ENCODE results near the gene SYCP2. TPM values are rescaled to one million over a fixed set of nuclear protein-coding genes. Genes with fewer than 3 reads are reported as not detected.
A peak's percentile ranks its signal among the peaks of the same experiment; 100 is the strongest.

The SYCP2 gene, protein sequence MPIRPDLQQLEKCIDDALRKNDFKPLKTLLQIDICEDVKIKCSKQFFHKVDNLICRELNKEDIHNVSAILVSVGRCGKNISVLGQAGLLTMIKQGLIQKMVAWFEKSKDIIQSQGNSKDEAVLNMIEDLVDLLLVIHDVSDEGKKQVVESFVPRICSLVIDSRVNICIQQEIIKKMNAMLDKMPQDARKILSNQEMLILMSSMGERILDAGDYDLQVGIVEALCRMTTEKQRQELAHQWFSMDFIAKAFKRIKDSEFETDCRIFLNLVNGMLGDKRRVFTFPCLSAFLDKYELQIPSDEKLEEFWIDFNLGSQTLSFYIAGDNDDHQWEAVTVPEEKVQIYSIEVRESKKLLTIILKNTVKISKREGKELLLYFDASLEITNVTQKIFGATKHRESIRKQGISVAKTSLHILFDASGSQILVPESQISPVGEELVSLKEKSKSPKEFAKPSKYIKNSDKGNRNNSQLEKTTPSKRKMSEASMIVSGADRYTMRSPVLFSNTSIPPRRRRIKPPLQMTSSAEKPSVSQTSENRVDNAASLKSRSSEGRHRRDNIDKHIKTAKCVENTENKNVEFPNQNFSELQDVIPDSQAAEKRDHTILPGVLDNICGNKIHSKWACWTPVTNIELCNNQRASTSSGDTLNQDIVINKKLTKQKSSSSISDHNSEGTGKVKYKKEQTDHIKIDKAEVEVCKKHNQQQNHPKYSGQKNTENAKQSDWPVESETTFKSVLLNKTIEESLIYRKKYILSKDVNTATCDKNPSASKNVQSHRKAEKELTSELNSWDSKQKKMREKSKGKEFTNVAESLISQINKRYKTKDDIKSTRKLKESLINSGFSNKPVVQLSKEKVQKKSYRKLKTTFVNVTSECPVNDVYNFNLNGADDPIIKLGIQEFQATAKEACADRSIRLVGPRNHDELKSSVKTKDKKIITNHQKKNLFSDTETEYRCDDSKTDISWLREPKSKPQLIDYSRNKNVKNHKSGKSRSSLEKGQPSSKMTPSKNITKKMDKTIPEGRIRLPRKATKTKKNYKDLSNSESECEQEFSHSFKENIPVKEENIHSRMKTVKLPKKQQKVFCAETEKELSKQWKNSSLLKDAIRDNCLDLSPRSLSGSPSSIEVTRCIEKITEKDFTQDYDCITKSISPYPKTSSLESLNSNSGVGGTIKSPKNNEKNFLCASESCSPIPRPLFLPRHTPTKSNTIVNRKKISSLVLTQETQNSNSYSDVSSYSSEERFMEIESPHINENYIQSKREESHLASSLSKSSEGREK (N-terminal part only)
- polyA plus RNA-seq (2012; ENCODE audit: insufficient read depth, insufficient read length, low read depth): not detected

DNA sequence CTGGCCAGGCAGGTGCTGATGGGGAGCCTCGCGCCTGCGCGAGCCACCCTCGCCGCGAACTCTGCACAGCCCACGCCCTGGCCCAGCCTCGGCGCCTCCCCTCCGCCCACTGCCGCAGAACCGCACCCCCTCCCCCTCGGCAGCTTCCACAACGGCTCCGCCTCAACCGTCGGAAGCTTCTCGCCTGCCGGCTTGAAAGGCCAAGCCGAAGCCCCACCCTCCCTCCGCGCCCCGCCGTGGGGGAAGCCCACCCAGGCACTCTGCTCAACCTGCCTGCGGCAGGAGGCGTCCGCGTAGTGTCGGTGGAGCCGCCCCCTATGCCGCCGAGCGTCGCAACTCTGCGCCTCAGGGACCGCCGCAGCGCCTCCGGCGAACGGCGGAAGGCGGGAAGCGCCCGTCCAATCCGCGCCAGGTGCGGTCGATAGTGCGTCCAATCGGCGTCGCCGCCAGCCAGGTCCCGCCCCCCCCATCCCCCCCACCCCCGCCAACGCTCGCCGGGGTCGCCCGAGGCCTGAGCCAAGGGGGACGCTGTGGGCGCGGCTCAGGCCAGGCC, at the start of gene SYCP2:
TSS of gene SYCP2 (minus strand) at position 342 of the 553 bp plus-strand sequence. CDS start 11,224 bp downstream, outside the sequence.
- peak; percentile 18 for DNase-seq
- H3K27me3 ChIP-seq: 0 out of 2 replicates have a peak, but pooled peaks cover 5% of the 10 kb centered on the region

DNA sequence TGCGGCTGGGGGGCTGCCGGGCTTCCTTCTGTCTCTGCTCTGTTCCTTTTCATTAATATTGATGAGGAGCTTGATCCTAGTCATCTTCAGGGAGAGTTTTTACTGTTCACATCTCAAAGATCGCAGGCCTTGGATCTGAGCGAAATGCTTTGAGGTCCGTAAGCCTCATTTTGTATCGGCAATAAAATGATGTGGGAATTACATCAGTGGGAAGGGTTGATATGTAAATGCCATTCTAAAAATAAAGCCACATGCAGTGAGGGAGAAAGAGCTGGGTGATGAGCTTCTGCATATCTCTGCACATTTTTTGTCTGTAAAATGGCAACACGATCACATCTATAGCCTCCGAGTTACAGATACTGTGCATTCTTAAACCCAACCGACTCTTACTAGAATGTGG, 49.6 kb upstream of the SYCP2 start:
- H3K4me1 ChIP-seq: no peaks in the 10 kb centered on the region
- H3K36me3 ChIP-seq: no peaks in the 10 kb centered on the region
- no peaks in the 10 kb centered on the region for H3K9me3 ChIP-seq
- no peak for DNase-seq
- no peak overlapping the region for H3K4me3 ChIP-seq (ENCODE audit: low read depth, low read length)
- TF ChIP-seq, protein P1, sequence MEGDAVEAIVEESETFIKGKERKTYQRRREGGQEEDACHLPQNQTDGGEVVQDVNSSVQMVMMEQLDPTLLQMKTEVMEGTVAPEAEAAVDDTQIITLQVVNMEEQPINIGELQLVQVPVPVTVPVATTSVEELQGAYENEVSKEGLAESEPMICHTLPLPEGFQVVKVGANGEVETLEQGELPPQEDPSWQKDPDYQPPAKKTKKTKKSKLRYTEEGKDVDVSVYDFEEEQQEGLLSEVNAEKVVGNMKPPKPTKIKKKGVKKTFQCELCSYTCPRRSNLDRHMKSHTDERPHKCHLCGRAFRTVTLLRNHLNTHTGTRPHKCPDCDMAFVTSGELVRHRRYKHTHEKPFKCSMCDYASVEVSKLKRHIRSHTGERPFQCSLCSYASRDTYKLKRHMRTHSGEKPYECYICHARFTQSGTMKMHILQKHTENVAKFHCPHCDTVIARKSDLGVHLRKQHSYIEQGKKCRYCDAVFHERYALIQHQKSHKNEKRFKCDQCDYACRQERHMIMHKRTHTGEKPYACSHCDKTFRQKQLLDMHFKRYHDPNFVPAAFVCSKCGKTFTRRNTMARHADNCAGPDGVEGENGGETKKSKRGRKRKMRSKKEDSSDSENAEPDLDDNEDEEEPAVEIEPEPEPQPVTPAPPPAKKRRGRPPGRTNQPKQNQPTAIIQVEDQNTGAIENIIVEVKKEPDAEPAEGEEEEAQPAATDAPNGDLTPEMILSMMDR (IDR thresholded peaks at IDR 0.05; ENCODE audit: low read depth, low read length): no peak
- H3K27me3 ChIP-seq: no peaks in the 10 kb centered on the region

More for the DNA sequence above, at the start of gene SYCP2:
- TF ChIP-seq, protein P1 (IDR thresholded peaks at IDR 0.05; ENCODE audit: low read depth, low read length): no peak
- Histone ChIP-seq H3K9me3 (no peaks in the 10 kb centered on the region), H3K4me1 (no peaks in the 10 kb centered on the region), H3K4me3 (ENCODE audit: low read depth, low read length) (peak within 1 kb of the TSS; percentile 63), H3K36me3 (no peaks in the 10 kb centered on the region)

DNA sequence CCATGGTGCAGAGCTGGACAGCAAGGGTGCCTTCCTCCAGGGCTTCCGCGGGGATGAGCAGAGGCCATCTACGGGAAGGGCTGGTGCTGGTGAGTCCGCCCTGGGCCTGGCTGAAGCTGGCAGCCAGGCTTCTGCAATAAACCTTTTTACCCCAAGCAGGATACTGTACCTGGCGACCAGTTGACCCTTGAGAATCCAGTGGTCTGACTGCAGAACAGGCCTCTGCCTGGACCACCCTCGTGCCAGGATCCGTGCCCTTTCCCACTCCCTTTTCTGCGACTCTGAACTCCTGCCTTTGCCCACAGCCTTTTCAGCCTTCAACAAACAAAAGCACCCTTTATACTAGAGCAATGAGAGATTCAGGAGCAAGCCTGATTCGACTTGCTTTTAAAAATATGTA, 43.6 kb upstream of the SYCP2 start:
- H3K9me3 ChIP-seq: no peaks in the 10 kb centered on the region
- no peaks in the 10 kb centered on the region for H3K27me3 ChIP-seq
- no peaks in the 10 kb centered on the region for H3K4me1 ChIP-seq
- no peak for DNase-seq
- no peak overlapping the region for H3K4me3 ChIP-seq (ENCODE audit: low read depth, low read length)
- TF ChIP-seq, protein P1 (IDR thresholded peaks at IDR 0.05; ENCODE audit: low read depth, low read length): no peak
- no peaks in the 10 kb centered on the region for H3K36me3 ChIP-seq

DNA sequence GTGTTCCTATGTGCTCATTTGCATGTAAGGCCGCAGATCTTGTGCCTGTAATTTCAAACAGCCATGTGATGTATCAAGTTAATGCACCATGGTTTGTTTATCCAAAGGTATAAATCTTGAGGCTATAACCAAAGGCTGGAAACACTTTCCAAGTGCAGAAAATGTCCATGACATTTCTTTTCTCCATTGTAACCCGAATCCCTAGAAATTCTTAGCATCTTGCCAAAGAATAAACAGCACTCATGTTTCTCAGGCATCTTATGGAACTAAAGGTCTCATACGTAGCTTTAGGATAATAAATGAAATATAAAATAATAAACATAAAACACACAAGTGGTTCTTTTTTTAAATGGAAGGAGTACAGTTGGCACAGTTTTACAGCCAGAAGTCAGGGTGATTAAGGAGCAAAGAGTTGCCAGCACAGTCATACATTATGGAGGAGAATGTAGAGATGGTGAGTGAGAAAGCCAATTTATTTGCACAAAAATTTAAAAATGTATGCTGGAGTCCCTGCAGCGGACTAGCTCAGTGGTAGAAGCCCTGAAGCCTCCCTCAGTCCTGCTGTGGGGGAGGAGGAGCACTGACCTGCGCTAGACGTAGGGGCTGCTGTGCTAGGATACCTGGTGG, 42.8 kb upstream of the SYCP2 start:
- TF ChIP-seq, protein P1 (IDR thresholded peaks at IDR 0.05; ENCODE audit: low read depth, low read length): no peak
- Histone ChIP-seq H3K36me3 (no peaks in the 10 kb centered on the region), H3K27me3 (no peaks in the 10 kb centered on the region), H3K4me1 (no peaks in the 10 kb centered on the region), H3K4me3 (ENCODE audit: low read depth, low read length) (no peak overlapping the region), H3K9me3 (no peaks in the 10 kb centered on the region)
- DNase-seq: no peak

DNA sequence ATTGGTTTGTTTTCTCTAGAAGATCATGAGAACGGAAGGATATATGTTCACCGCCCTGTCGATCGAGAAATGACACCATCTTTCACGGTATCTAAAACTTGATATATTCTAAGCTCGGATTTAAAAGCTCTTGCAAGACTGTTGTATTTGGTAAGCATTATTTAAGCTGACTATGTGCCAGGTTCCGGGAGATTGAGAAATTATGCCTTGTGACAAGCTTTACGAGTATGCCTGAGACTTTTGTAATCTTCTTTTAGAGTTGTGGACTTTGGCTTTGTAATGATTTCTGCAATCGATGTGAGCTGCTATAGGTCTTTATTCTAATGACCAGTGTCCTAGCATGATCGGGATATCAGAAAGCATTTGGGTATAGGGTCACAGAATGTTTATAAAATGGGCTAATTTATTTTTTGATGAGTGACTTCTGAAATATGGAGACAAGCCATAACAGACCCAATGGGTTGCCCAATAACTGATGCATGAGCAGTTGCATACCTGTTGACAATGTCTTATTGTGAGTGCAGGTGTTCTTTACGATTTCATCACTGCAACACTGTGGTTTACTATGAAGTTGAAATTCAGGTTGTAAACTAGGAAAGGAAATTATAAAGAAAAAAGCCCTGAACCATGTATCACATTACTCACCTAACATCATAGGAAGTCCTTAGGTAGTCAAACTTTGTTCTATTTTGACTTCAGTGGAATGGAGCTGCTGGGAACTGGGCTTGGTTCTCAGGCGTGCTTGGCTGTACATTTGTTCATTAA, 38.8 kb upstream of the SYCP2 start:
- TF ChIP-seq, protein P1 (IDR thresholded peaks at IDR 0.05; ENCODE audit: low read depth, low read length): no peak
- H3K4me1 ChIP-seq: no peaks in the 10 kb centered on the region
- H3K27me3 ChIP-seq: no peaks in the 10 kb centered on the region
- H3K4me3 ChIP-seq (ENCODE audit: low read depth, low read length): no peak overlapping the region
- no peaks in the 10 kb centered on the region for H3K9me3 ChIP-seq
- no peak for DNase-seq
- no peaks in the 10 kb centered on the region for H3K36me3 ChIP-seq

All from BE2C (cell line).